A549 (cell line): Measurements from ENCODE around the gene TTC7B.

Source experiments
- CHD4 ChIP-seq: fragments of 200-600 bp; sonication (generic); IDR thresholded peaks from 2 replicates; pipeline ENCODE4 v1.6.1; 2016; ENCODE audit warnings: antibody characterized with exemption, mild to moderate bottlenecking, borderline replicate concordance
- CTCF ChIP-seq: fragments of >200 bp; sonication (Bioruptor Twin); formaldehyde crosslinking; IDR thresholded peaks from 3 replicates; pipeline ENCODE4 v1.5.1; 2016
- MAX ChIP-seq: IDR thresholded peaks from 2 replicates; pipeline ENCODE4 v1.6.1; 2012
- POLR2A ChIP-seq: IDR thresholded peaks from 2 replicates; pipeline ENCODE4 v1.6.1; 2012; ENCODE audit warnings: mild to moderate bottlenecking, low read length

- TF ChIP-seq POLR2A (no peak), MAX (no peak), CHD4 (no peak), CTCF (no peak)
These were observed 270.1 kb downstream of the TTC7B start for GRCh38 chr14:90545966-90546751.
